22Rv1 (cell line): ENCODE data around the gene TTLL10.
"Not testable (repeated sequence)": the region's sequence is repeated elsewhere in the genome, so short reads cannot be mapped to it uniquely, and the experiment has no call there.

Experiments
- H3K27ac ChIP-seq: fragments of 450-650 bp; 2 replicates; pipeline ENCODE4 v1.5.1; 2017
- CTCF ChIP-seq: fragments of 450-650 bp; IDR thresholded peaks from 2 replicates; pipeline ENCODE4 v1.5.1; 2017; ENCODE audit warnings: mild to moderate bottlenecking
- ZFX ChIP-seq: fragments of 450-650 bp; IDR thresholded peaks from 2 replicates; pipeline ENCODE4 v1.6.1; 2017; ENCODE audit warnings: antibody characterized with exemption, borderline replicate concordance

TTLL10 gene

GRCh38 chr1:1136547-1137230 lies 37.0 kb upstream of the TTLL10 start:
- TF ChIP-seq CTCF (no peak), ZFX (no peak)
- H3K27ac ChIP-seq: no peak overlapping the region

GRCh38 chr1:1137256-1138045 lies 36.2 kb upstream of the TTLL10 start:
- TF ChIP-seq ZFX: no peak
- no peak for TF ChIP-seq CTCF
- H3K27ac ChIP-seq: no peak overlapping the region

- TF ChIP-seq CTCF (no peak), ZFX (no peak)
Observed at GRCh38 chr1:1140673-1141072, 33.0 kb upstream of the TTLL10 start.

GRCh38 chr1:1141244-1141910 lies 32.3 kb upstream of the TTLL10 start:
- TF ChIP-seq ZFX: no peak
- TF ChIP-seq CTCF: no peak
- H3K27ac ChIP-seq: no peak overlapping the region

More at GRCh38 chr1:1140673-1141072, 33.0 kb upstream of the TTLL10 start:
- H3K27ac ChIP-seq: no peak overlapping the region

- no peak overlapping the region for H3K27ac ChIP-seq
- TF ChIP-seq ZFX (no peak), CTCF (no peak)
Observed at GRCh38 chr1:1141911-1142250, 31.8 kb upstream of the TTLL10 start.

- not testable (repeated sequence) for H3K27ac ChIP-seq
Observed at GRCh38 chr1:1142352-1142751, 31.3 kb upstream of the TTLL10 start.

GRCh38 chr1:1142844-1143243 lies 30.8 kb upstream of the TTLL10 start:
- H3K27ac ChIP-seq: no peak overlapping the region
- TF ChIP-seq ZFX: no peak
- TF ChIP-seq CTCF: no peak
